NCI-H2227 treated with DMSO at 0.1 percent for 48 hours (cell line): ENCODE data around the gene RAB5A.
"Not testable (repeated sequence)": the region's sequence is repeated elsewhere in the genome, so short reads cannot be mapped to it uniquely, and the experiment has no call there.

Source experiments
- DNase-seq: peaks from one replicate; lab custom pipeline; 2025; lab: John Stamatoyannopoulos, UW

Gene RAB5A

DNA sequence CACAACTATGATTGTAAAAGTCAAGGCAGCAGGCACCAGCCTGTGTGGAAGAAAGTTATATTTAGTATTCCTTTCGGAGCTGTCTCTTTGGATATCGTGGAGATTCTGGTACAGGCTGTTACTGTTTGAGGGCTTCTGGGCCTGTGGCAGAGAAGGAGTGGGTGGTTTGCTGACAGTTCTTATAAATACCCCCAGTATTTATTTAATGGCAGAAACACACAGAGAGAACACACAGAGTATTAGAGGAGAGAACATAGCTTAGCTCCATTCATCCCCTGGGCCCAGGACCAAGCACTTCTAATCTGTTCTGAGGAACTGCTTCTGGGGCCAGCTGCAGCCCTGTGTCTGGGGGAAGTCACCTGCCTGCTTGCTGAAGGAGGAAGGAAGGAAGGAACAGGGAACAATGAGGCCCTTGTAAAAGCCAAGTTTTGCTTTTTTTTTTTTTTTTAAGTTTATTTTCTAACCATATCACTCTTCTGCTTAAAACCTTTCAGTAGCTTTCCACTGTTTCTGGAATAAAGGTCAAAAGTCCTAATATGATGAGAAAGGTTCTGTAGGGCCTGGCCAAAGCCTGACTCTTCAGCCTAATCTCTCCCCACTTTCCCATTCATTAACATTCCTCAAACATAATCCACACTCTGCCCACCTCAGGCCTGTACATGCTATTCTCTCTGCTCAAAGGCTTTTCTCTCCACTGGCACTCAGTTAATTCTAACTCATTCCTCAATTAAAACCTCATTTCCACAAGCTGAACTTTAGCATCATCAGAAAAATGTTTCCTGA lies 76.9 kb downstream of the RAB5A start:
- DNase-seq = no peak

DNA sequence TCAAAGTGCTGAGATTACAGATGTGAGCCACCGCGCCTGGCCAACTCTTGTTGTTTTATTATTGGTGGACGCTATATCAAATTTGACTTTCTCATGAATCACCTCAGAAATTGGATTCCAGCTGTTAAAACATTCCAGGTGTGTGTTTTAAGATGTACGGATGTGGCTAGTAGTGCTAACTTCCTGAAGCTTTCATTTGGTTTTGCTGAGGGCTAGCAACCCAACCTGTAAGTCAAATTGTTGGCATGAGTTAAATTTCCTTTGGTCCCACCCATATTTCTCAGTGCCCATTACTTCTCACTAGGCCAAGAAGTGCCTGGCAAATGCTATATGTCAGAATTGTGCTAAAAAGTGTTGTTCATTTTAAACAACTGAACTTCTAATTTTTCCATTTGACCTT lies 80.2 kb downstream of the RAB5A start:
- no peak for DNase-seq

GRCh38 chr3:20028905-20029331 lies 82.0 kb downstream of the RAB5A start:
- no peak for DNase-seq

- DNase-seq = not testable (repeated sequence)
Observed at GRCh38 chr3:20031939-20032338, 85.0 kb downstream of the RAB5A start.
